HG03432 (cell line): ENCODE data around the gene CFAP77.
A peak's percentile ranks its signal among the peaks of the same experiment; 100 is the strongest.

ENCODE experiments used
- ATAC-seq: cut with Tn5 transposase; IDR thresholded peaks from one replicate; pipeline ENCODE4 v1.9.1; 2021; ENCODE audit warnings: mild to moderate bottlenecking, moderate library complexity; ENCODE audit not compliant: unreplicated experiment

The CFAP77 gene

GRCh38 chr9:132407196-132407595, 2.8 kb upstream of the CFAP77 start:
- ATAC-seq, result no peak

- ATAC-seq, result no peak
Observed at GRCh38 chr9:132408521-132408920, 1.5 kb upstream of the CFAP77 start.

GRCh38 chr9:132410642-132411041, 631 bp downstream of the CFAP77 start:
- no peak for ATAC-seq

- peak; percentile 42 for ATAC-seq
Observed at GRCh38 chr9:132411091-132411508, 1.1 kb downstream of the CFAP77 start.

GRCh38 chr9:132412089-132412488, 2.1 kb downstream of the CFAP77 start:
- ATAC-seq, result no peak

GRCh38 chr9:132413926-132414325, 3.9 kb downstream of the CFAP77 start:
- no peak for ATAC-seq

GRCh38 chr9:132414731-132415130, 4.7 kb downstream of the CFAP77 start:
- no peak for ATAC-seq

- ATAC-seq, result no peak
Observed at GRCh38 chr9:132415181-132415580, 5.2 kb downstream of the CFAP77 start.

- no peak for ATAC-seq
Observed at GRCh38 chr9:132418726-132419363, 8.8 kb downstream of the CFAP77 start.

GRCh38 chr9:132422574-132422973, 12.6 kb downstream of the CFAP77 start:
- no peak for ATAC-seq

GRCh38 chr9:132423503-132423902, 13.5 kb downstream of the CFAP77 start:
- no peak for ATAC-seq

GRCh38 chr9:132424857-132425674, 15.1 kb downstream of the CFAP77 start:
- no peak for ATAC-seq

GRCh38 chr9:132425675-132426062, 15.7 kb downstream of the CFAP77 start:
- no peak for ATAC-seq

GRCh38 chr9:132426639-132427414, 16.8 kb downstream of the CFAP77 start:
- ATAC-seq, result no peak

GRCh38 chr9:132430998-132431397, 21.0 kb downstream of the CFAP77 start:
- ATAC-seq, result no peak

- no peak for ATAC-seq
Observed at GRCh38 chr9:132434881-132435280, 24.9 kb downstream of the CFAP77 start.

GRCh38 chr9:132439153-132439552, 29.1 kb downstream of the CFAP77 start:
- no peak for ATAC-seq

GRCh38 chr9:132440735-132441134, 30.7 kb downstream of the CFAP77 start:
- no peak for ATAC-seq

- no peak for ATAC-seq
Observed at GRCh38 chr9:132441404-132441803, 31.4 kb downstream of the CFAP77 start.

GRCh38 chr9:132443951-132444607, 34.1 kb downstream of the CFAP77 start:
- no peak for ATAC-seq

- no peak for ATAC-seq
Observed at GRCh38 chr9:132446887-132447286, 36.9 kb downstream of the CFAP77 start.
